ENCODE data around the gene OR6K2.
A peak's percentile ranks its signal among the peaks of the same experiment; 100 is the strongest.

Gene OR6K2

GRCh38 chr1:158730453-158730852, 30.0 kb upstream of the OR6K2 start:
- H2BK15ac ChIP-seq (ENCODE audit: low read length) = no peak overlapping the region
- no peak overlapping the region for H4K91ac ChIP-seq (ENCODE audit: low read depth, low read length, poor library complexity)
- H3K9ac ChIP-seq (ENCODE audit: low read depth, low read length, poor library complexity) = no peak overlapping the region
- no peak overlapping the region for H3K4ac ChIP-seq (ENCODE audit: low read length)
- H2BK12ac ChIP-seq (ENCODE audit: low read length) = no peak overlapping the region
- no peak overlapping the region for H3K4me3 ChIP-seq (ENCODE audit: low read length in 2 of 2)
- H2AK5ac ChIP-seq (ENCODE audit: low read depth, low read length) = no peak overlapping the region
- no peaks in the 10 kb centered on the region for H3K4me1 ChIP-seq (ENCODE audit: control insufficient read depth in 2 of 2, insufficient read depth in 1 of 2, low read depth in 1 of 2, low read length in 2 of 2)
- H3K27ac ChIP-seq (replicated peaks; ENCODE audit: low read length) = no peak overlapping the region
- no CpG with 5 or more reads among the region's 4 CpGs for WGBS, 2 donors (ENCODE audit: extremely low coverage in 2 of 2, insufficient read length in 2 of 2, insufficient replicate concordance in 1 of 2)
- no peak overlapping the region for H4K8ac ChIP-seq (ENCODE audit: low read depth, low read length)
- H3K23ac ChIP-seq (ENCODE audit: low read depth, low read length, poor library complexity) = no peak overlapping the region
- H2BK120ac ChIP-seq (ENCODE audit: low read depth, low read length) = no peak overlapping the region
- no peak overlapping the region for H3K14ac ChIP-seq (ENCODE audit: low read length)
- no peak overlapping the region for H3K18ac ChIP-seq (ENCODE audit: low read length)
- H2AFZ ChIP-seq (ENCODE audit: low read length) = no peak overlapping the region
- H3K27me3 ChIP-seq (ENCODE audit: control insufficient read depth in 3 of 3, insufficient read depth in 3 of 3, low read depth in 1 of 3, low read length in 3 of 3) = no peaks in the 10 kb centered on the region
- no peak for DNase-seq (ENCODE audit: low spot score)
- no peaks in the 10 kb centered on the region for H3K9me3 ChIP-seq (replicated peaks in 1 of 2; ENCODE audit: control insufficient read depth in 2 of 2, insufficient read depth in 1 of 2, low read depth in 1 of 2, low read length in 2 of 2)
- H3K36me3 ChIP-seq (replicated peaks in 1 of 2; ENCODE audit: control insufficient read depth in 2 of 2, insufficient read depth in 2 of 2, low read length in 2 of 2) = no peaks in the 10 kb centered on the region
- H3K79me1 ChIP-seq (ENCODE audit: low read depth, low read length) = no peaks in the 10 kb centered on the region
- H2BK5ac ChIP-seq (ENCODE audit: low read length) = no peak overlapping the region
- no peak overlapping the region for H3K4me2 ChIP-seq (ENCODE audit: insufficient read depth, low read length, poor library complexity, severe bottlenecking)

GRCh38 chr1:158728510-158729225, 28.2 kb upstream of the OR6K2 start:
- Histone ChIP-seq H4K91ac (ENCODE audit: low read depth, low read length, poor library complexity) (no peak overlapping the region), H3K23ac (ENCODE audit: low read depth, low read length, poor library complexity) (no peak overlapping the region), H3K18ac (ENCODE audit: low read length) (no peak overlapping the region), H3K27me3 (ENCODE audit: control insufficient read depth in 3 of 3, insufficient read depth in 3 of 3, low read depth in 1 of 3, low read length in 3 of 3) (no peaks in the 10 kb centered on the region), H4K8ac (ENCODE audit: low read depth, low read length) (no peak overlapping the region), H3K4me2 (ENCODE audit: insufficient read depth, low read length, poor library complexity, severe bottlenecking) (no peak overlapping the region), H3K4ac (ENCODE audit: low read length) (no peak overlapping the region), H3K27ac (replicated peaks; ENCODE audit: low read length) (no peak overlapping the region), H2AK5ac (ENCODE audit: low read depth, low read length) (no peak overlapping the region), H2BK120ac (ENCODE audit: low read depth, low read length) (no peak overlapping the region), H3K9me3 (replicated peaks in 1 of 2; ENCODE audit: control insufficient read depth in 2 of 2, insufficient read depth in 1 of 2, low read depth in 1 of 2, low read length in 2 of 2) (no peaks in the 10 kb centered on the region), H3K4me3 (ENCODE audit: low read length in 2 of 2) (no peak overlapping the region), H2BK5ac (ENCODE audit: low read length) (no peak overlapping the region), H3K79me1 (ENCODE audit: low read depth, low read length) (no peaks in the 10 kb centered on the region), H2AFZ (ENCODE audit: low read length) (no peak overlapping the region), H2BK12ac (ENCODE audit: low read length) (no peak overlapping the region), H3K36me3 (replicated peaks in 1 of 2; ENCODE audit: control insufficient read depth in 2 of 2, insufficient read depth in 2 of 2, low read length in 2 of 2) (no peaks in the 10 kb centered on the region), H3K9ac (ENCODE audit: low read depth, low read length, poor library complexity) (no peak overlapping the region), H3K4me1 (ENCODE audit: control insufficient read depth in 2 of 2, insufficient read depth in 1 of 2, low read depth in 1 of 2, low read length in 2 of 2) (no peaks in the 10 kb centered on the region), H2BK15ac (ENCODE audit: low read length) (no peak overlapping the region), H3K14ac (ENCODE audit: low read length) (no peak overlapping the region)
- WGBS, 2 donors (ENCODE audit: extremely low coverage in 2 of 2, insufficient read length in 2 of 2, insufficient replicate concordance in 1 of 2) = no CpG with 5 or more reads among the region's 3 CpGs
- DNase-seq (ENCODE audit: low spot score) = no peak

- Histone ChIP-seq H2AK5ac (ENCODE audit: low read depth, low read length) (no peak overlapping the region), H3K36me3 (replicated peaks in 1 of 2; ENCODE audit: control insufficient read depth in 2 of 2, insufficient read depth in 2 of 2, low read length in 2 of 2) (no peaks in the 10 kb centered on the region), H2BK120ac (ENCODE audit: low read depth, low read length) (no peak overlapping the region), H2BK15ac (ENCODE audit: low read length) (no peak overlapping the region), H3K9me3 (replicated peaks in 1 of 2; ENCODE audit: control insufficient read depth in 2 of 2, insufficient read depth in 1 of 2, low read depth in 1 of 2, low read length in 2 of 2) (no peaks in the 10 kb centered on the region), H2BK5ac (ENCODE audit: low read length) (no peak overlapping the region), H3K9ac (ENCODE audit: low read depth, low read length, poor library complexity) (no peak overlapping the region), H3K4me2 (ENCODE audit: insufficient read depth, low read length, poor library complexity, severe bottlenecking) (no peak overlapping the region), H3K4me3 (ENCODE audit: low read length in 2 of 2) (no peak overlapping the region), H3K4me1 (ENCODE audit: control insufficient read depth in 2 of 2, insufficient read depth in 1 of 2, low read depth in 1 of 2, low read length in 2 of 2) (no peaks in the 10 kb centered on the region), H3K4ac (ENCODE audit: low read length) (no peak overlapping the region), H3K79me1 (ENCODE audit: low read depth, low read length) (no peaks in the 10 kb centered on the region), H3K18ac (ENCODE audit: low read length) (no peak overlapping the region), H4K91ac (ENCODE audit: low read depth, low read length, poor library complexity) (no peak overlapping the region), H2AFZ (ENCODE audit: low read length) (no peak overlapping the region), H4K8ac (ENCODE audit: low read depth, low read length) (peak overlapping the region; percentile 45), H3K14ac (ENCODE audit: low read length) (no peak overlapping the region), H3K27me3 (ENCODE audit: control insufficient read depth in 3 of 3, insufficient read depth in 3 of 3, low read depth in 1 of 3, low read length in 3 of 3) (no peaks in the 10 kb centered on the region), H3K23ac (ENCODE audit: low read depth, low read length, poor library complexity) (no peak overlapping the region), H2BK12ac (ENCODE audit: low read length) (no peak overlapping the region), H3K27ac (replicated peaks; ENCODE audit: low read length) (no peak overlapping the region)
- no CpG with 5 or more reads among the region's 5 CpGs for WGBS, 2 donors (ENCODE audit: extremely low coverage in 2 of 2, insufficient read length in 2 of 2, insufficient replicate concordance in 1 of 2)
- no peak for DNase-seq (ENCODE audit: low spot score)
Observed at GRCh38 chr1:158724442-158724841, 24.0 kb upstream of the OR6K2 start.

- Histone ChIP-seq H2BK5ac (ENCODE audit: low read length) (no peak within 1 kb of the TSS), H3K79me1 (ENCODE audit: low read depth, low read length) (no peaks in the 10 kb centered on the region)
- no peak for DNase-seq (ENCODE audit: low spot score)
Observed at GRCh38 chr1:158720620-158721019, 20.2 kb upstream of the OR6K2 start, which contains the start of gene OR6K3. Gene OR6K3, minus strand, starts transcription at chr1:158720720. Its CDS starts 2,605 bp downstream, at chr1:158718115.

More at GRCh38 chr1:158720620-158721019, 20.2 kb upstream of the OR6K2 start, which contains the start of gene OR6K3:
- Histone ChIP-seq H3K4ac (ENCODE audit: low read length) (no peak within 1 kb of the TSS), H3K27me3 (ENCODE audit: control insufficient read depth in 3 of 3, insufficient read depth in 3 of 3, low read depth in 1 of 3, low read length in 3 of 3) (no peaks in the 10 kb centered on the region), H3K4me1 (ENCODE audit: control insufficient read depth in 2 of 2, insufficient read depth in 1 of 2, low read depth in 1 of 2, low read length in 2 of 2) (no peaks in the 10 kb centered on the region), H3K9me3 (replicated peaks in 1 of 2; ENCODE audit: control insufficient read depth in 2 of 2, insufficient read depth in 1 of 2, low read depth in 1 of 2, low read length in 2 of 2) (no peaks in the 10 kb centered on the region), H2AFZ (ENCODE audit: low read length) (no peak within 1 kb of the TSS), H2BK15ac (ENCODE audit: low read length) (no peak within 1 kb of the TSS), H4K91ac (ENCODE audit: low read depth, low read length, poor library complexity) (no peak within 1 kb of the TSS), H2BK12ac (ENCODE audit: low read length) (no peak within 1 kb of the TSS), H3K9ac (ENCODE audit: low read depth, low read length, poor library complexity) (no peak within 1 kb of the TSS), H2AK5ac (ENCODE audit: low read depth, low read length) (no peak within 1 kb of the TSS), H3K4me2 (ENCODE audit: insufficient read depth, low read length, poor library complexity, severe bottlenecking) (no peak within 1 kb of the TSS), H4K8ac (ENCODE audit: low read depth, low read length) (no peak within 1 kb of the TSS), H2BK120ac (ENCODE audit: low read depth, low read length) (no peak within 1 kb of the TSS), H3K14ac (ENCODE audit: low read length) (no peak within 1 kb of the TSS), H3K27ac (replicated peaks; ENCODE audit: low read length) (no peak within 1 kb of the TSS), H3K4me3 (ENCODE audit: low read length in 2 of 2) (no peak within 1 kb of the TSS), H3K23ac (ENCODE audit: low read depth, low read length, poor library complexity) (no peak within 1 kb of the TSS), H3K36me3 (replicated peaks in 1 of 2; ENCODE audit: control insufficient read depth in 2 of 2, insufficient read depth in 2 of 2, low read length in 2 of 2) (no peaks in the 10 kb centered on the region), H3K18ac (ENCODE audit: low read length) (no peak within 1 kb of the TSS)
- WGBS, 2 donors (ENCODE audit: extremely low coverage in 2 of 2, insufficient read length in 2 of 2, insufficient replicate concordance in 1 of 2) = no CpG with 5 or more reads among the region's 2 CpGs

Data from neuronal stem cell (in vitro differentiated cells).